ENCODE results near the gene ABLIM1. TPM values are rescaled to one million over a fixed set of nuclear protein-coding genes. Genes with fewer than 3 reads are reported as not detected.

Gene ABLIM1
- total RNA-seq, 1 experiment from 2014 or later, result 79.3 TPM

- POLR2A ChIA-PET, result no interaction called here
These were observed 24.0 kb upstream of the ABLIM1 start for GRCh38 chr10:114682121-114682520.

DNA sequence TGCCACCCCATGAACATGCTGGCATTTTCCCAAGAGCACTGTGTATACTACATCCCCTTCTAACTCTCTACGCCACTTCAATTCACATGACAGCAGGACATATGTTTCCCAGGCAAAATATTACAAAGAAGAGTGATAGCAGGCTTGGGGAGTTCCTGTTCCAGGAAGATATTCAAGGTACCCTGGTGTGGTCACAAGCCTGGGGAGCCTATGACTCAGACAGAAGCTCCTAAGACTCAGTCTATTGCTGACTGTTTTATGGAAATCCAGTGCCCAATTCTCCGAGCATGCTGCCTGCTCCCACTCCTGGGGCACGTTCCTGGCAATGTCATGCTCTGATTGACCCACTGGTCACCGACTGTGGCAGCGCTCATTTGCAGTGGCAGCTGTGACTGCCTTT is 23.5 kb upstream of the ABLIM1 start:
- Mint-ChIP-seq H3K27ac (ENCODE audit: unreplicated experiment) (no peak overlapping the region), H3K27me3 (ENCODE audit: insufficient read depth, unreplicated experiment) (no peaks in the 10 kb centered on the region), H3K9me3 (ENCODE audit: unreplicated experiment) (no peaks in the 10 kb centered on the region), H3K36me3 (ENCODE audit: insufficient read depth, unreplicated experiment) (no peaks in the 10 kb centered on the region), H3K4me3 (ENCODE audit: unreplicated experiment) (no peak overlapping the region), H3K4me1 (ENCODE audit: low read depth, unreplicated experiment) (peaks cover 28% of the 10 kb centered on the region)
- H3K27me3 ChIP-seq (replicated peaks; ENCODE audit: control insufficient read depth, insufficient read depth, low read length), result no peaks in the 10 kb centered on the region
- TF ChIP-seq CTCF (IDR thresholded peaks at IDR 0.05; ENCODE audit: insufficient read depth in 1 of 2, low read depth in 1 of 2, low read length in 1 of 2, severe bottlenecking in 1 of 2, unreplicated experiment in 1 of 2), result no peak
- no peaks in the 10 kb centered on the region for H3K36me3 ChIP-seq (ENCODE audit: control insufficient read depth, insufficient read depth, low read length)
- H3K4me3 ChIP-seq (ENCODE audit: low read depth, low read length), result no peak overlapping the region
- ChIA-PET CTCF (no interaction called here), POLR2A (no interaction called here)
- DNase-seq, result no peak
- intact Hi-C loops (cut with micrococcal nuclease; ENCODE audit: unreplicated experiment), result no loop called here
- H3K4me1 ChIP-seq, result peaks cover 32% of the 10 kb centered on the region
- H3K9me3 ChIP-seq, result no peaks in the 10 kb centered on the region
- no TSS peak for BruUV-seq (replicated peaks)

More at GRCh38 chr10:114682121-114682520, 24.0 kb upstream of the ABLIM1 start:
- H3K4me1 Mint-ChIP-seq (ENCODE audit: low read depth, unreplicated experiment), result peaks cover 30% of the 10 kb centered on the region
- H3K27ac Mint-ChIP-seq (ENCODE audit: unreplicated experiment), result no peak overlapping the region
- no peaks in the 10 kb centered on the region for H3K36me3 Mint-ChIP-seq (ENCODE audit: insufficient read depth, unreplicated experiment)
- no TSS peak for BruUV-seq (replicated peaks)
- no peaks in the 10 kb centered on the region for H3K9me3 Mint-ChIP-seq (ENCODE audit: unreplicated experiment)
- DNase-seq, result no peak
- intact Hi-C loops (cut with micrococcal nuclease; ENCODE audit: unreplicated experiment), result no loop called here
- Histone ChIP-seq H3K4me1 (peaks cover 38% of the 10 kb centered on the region), H3K27me3 (replicated peaks; ENCODE audit: control insufficient read depth, insufficient read depth, low read length) (no peaks in the 10 kb centered on the region), H3K36me3 (ENCODE audit: control insufficient read depth, insufficient read depth, low read length) (no peaks in the 10 kb centered on the region), H3K4me3 (ENCODE audit: low read depth, low read length) (no peak overlapping the region), H3K9me3 (no peaks in the 10 kb centered on the region)
- TF ChIP-seq CTCF (IDR thresholded peaks at IDR 0.05; ENCODE audit: insufficient read depth in 1 of 2, low read depth in 1 of 2, low read length in 1 of 2, severe bottlenecking in 1 of 2, unreplicated experiment in 1 of 2), result no peak
- no peaks in the 10 kb centered on the region for H3K27me3 Mint-ChIP-seq (ENCODE audit: insufficient read depth, unreplicated experiment)
- CTCF ChIA-PET, result no interaction called here
- H3K4me3 Mint-ChIP-seq (ENCODE audit: unreplicated experiment), result peak overlapping the region; percentile 15

- DNase-seq, result no peak
- BruUV-seq (replicated peaks), result no TSS peak
- intact Hi-C loops (cut with micrococcal nuclease; ENCODE audit: unreplicated experiment), result no loop called here
- Mint-ChIP-seq H3K9me3 (ENCODE audit: unreplicated experiment) (no peaks in the 10 kb centered on the region), H3K36me3 (ENCODE audit: insufficient read depth, unreplicated experiment) (no peaks in the 10 kb centered on the region), H3K4me1 (ENCODE audit: low read depth, unreplicated experiment) (peaks cover 21% of the 10 kb centered on the region), H3K4me3 (ENCODE audit: unreplicated experiment) (no peak overlapping the region), H3K27ac (ENCODE audit: unreplicated experiment) (no peak overlapping the region), H3K27me3 (ENCODE audit: insufficient read depth, unreplicated experiment) (no peaks in the 10 kb centered on the region)
- ChIA-PET POLR2A (no interaction called here), CTCF (no interaction called here)
- Histone ChIP-seq H3K9me3 (no peaks in the 10 kb centered on the region), H3K36me3 (ENCODE audit: control insufficient read depth, insufficient read depth, low read length) (no peaks in the 10 kb centered on the region), H3K27me3 (replicated peaks; ENCODE audit: control insufficient read depth, insufficient read depth, low read length) (no peaks in the 10 kb centered on the region), H3K4me1 (peaks cover 25% of the 10 kb centered on the region), H3K4me3 (ENCODE audit: low read depth, low read length) (no peak overlapping the region)
- no peak for TF ChIP-seq CTCF (IDR thresholded peaks at IDR 0.05; ENCODE audit: insufficient read depth in 1 of 2, low read depth in 1 of 2, low read length in 1 of 2, severe bottlenecking in 1 of 2, unreplicated experiment in 1 of 2)
These were observed 22.6 kb upstream of the ABLIM1 start for GRCh38 chr10:114680543-114681117.
